IMR-90 (cell line): ENCODE measurements around the gene NR1I3. TPM values are rescaled to one million over a fixed set of nuclear protein-coding genes. Genes with fewer than 3 reads are reported as not detected.

ENCODE experiments used
- ATAC-seq: fragments of 200-7000 bp; cut with Tn5 transposase; 2 replicates; pipeline ENCODE4 v1.9.1; 2020; ENCODE audit warnings: low read depth, mild to moderate bottlenecking, moderate library complexity
- BruUV-seq: library from RNA; stranded (reverse); fragments of 400-500 nt; replicated peaks from 2 replicates; lab custom pipeline; 2021; lab: Mats Ljungman, UMichigan
- CTCF ChIA-PET: fragments of 300-600 bp; formaldehyde crosslinking; extraction: SDS; loops from one replicate; lab custom pipeline; 2021; ENCODE audit warnings: antibody characterized with exemption; lab: Yijun Ruan, JAX
- POLR2A ChIA-PET: fragments of 300-600 bp; sonication (Branson Sonifier 250); formaldehyde crosslinking; loops from one replicate; lab custom pipeline; 2022; ENCODE audit warnings: antibody characterized with exemption; ENCODE audit not compliant: unreplicated experiment; lab: Charles Lee
- DNase-seq: peaks from one replicate; pipeline ENCODE4 v3.0.0; 2013
- H2AFZ ChIP-seq: replicated peaks from 2 replicates; pipeline ENCODE3; 2013; ENCODE audit warnings: low read length, mild to moderate bottlenecking; ENCODE audit not compliant: poor library complexity
- H2AK5ac ChIP-seq: 2 replicates; pipeline ENCODE4 v1.6.1; 2013; ENCODE audit warnings: low read depth, low read length, inconsistent platforms
- H2AK9ac ChIP-seq: replicated peaks from 2 replicates; pipeline ENCODE3; 2013; ENCODE audit warnings: mild to moderate bottlenecking, low read depth, low read length, moderate library complexity; ENCODE audit not compliant: poor library complexity
- H2BK120ac ChIP-seq: 2 replicates; pipeline ENCODE4 v1.6.1; 2013; ENCODE audit warnings: low read depth, low read length, inconsistent platforms
- H2BK15ac ChIP-seq: 3 replicates; pipeline ENCODE4 v1.6.1; 2013; ENCODE audit warnings: low read depth, low read length, inconsistent platforms
- H2BK20ac ChIP-seq: 2 replicates; pipeline ENCODE4 v1.6.1; 2013; ENCODE audit warnings: low read depth, mild to moderate bottlenecking, inconsistent platforms, low read length, moderate library complexity
- H2BK5ac ChIP-seq: 2 replicates; pipeline ENCODE4 v1.6.1; 2013; ENCODE audit warnings: mild to moderate bottlenecking, low read depth, low read length, inconsistent platforms; ENCODE audit not compliant: poor library complexity, severe bottlenecking
- H3K14ac ChIP-seq: replicated peaks from 2 replicates; pipeline ENCODE4 v1.6.1; 2013; ENCODE audit warnings: low read depth, low read length, inconsistent platforms
- H3K18ac ChIP-seq: 2 replicates; pipeline ENCODE4 v1.6.1; 2013; ENCODE audit warnings: low read depth, low read length, control low read depth
- H3K23ac ChIP-seq: 2 replicates; pipeline ENCODE4 v1.6.1; 2013; ENCODE audit warnings: low read depth, low read length, inconsistent platforms
- H3K27ac ChIP-seq: 2 replicates; pipeline ENCODE4 v1.5.1; 2013; ENCODE audit warnings: mild to moderate bottlenecking, control low read depth, low read length; ENCODE audit not compliant: insufficient read depth
- H3K27me3 ChIP-seq: 2 replicates; pipeline ENCODE4 v1.6.1; 2013; ENCODE audit warnings: low read length; ENCODE audit not compliant: control insufficient read depth, insufficient read depth
- H3K36me3 ChIP-seq: 2 replicates; pipeline ENCODE4 v1.6.1; 2013; ENCODE audit warnings: low read length, mixed read lengths; ENCODE audit not compliant: control insufficient read depth, insufficient read depth
- H3K4ac ChIP-seq: 2 replicates; pipeline ENCODE4 v1.6.1; 2013; ENCODE audit warnings: low read depth, low read length, inconsistent platforms
- H3K4me1 ChIP-seq: 2 replicates; pipeline ENCODE4 v1.6.1; 2013; ENCODE audit warnings: low read length, mixed read lengths; ENCODE audit not compliant: control insufficient read depth, insufficient read depth
- H3K4me2 ChIP-seq: 2 replicates; pipeline ENCODE4 v1.6.1; 2013; ENCODE audit warnings: low read depth, mild to moderate bottlenecking, control low read depth, low read length, moderate library complexity
- H3K4me3 ChIP-seq: 2 replicates; pipeline ENCODE4 v1.5.1; 2013; ENCODE audit warnings: low read depth, mild to moderate bottlenecking, control low read depth, low read length, moderate library complexity; ENCODE audit not compliant: insufficient read depth
- H3K56ac ChIP-seq: 2 replicates; pipeline ENCODE4 v1.6.1; 2013; ENCODE audit warnings: low read length, inconsistent platforms; ENCODE audit not compliant: insufficient read depth; ENCODE audit errors: extremely low read depth
- H3K79me1 ChIP-seq, 2 experiments: 2 replicates each; pipeline ENCODE4 v1.6.1; 2013; ENCODE audit warnings: low read length in 2 of 2, inconsistent platforms in 1 of 2, low read depth in 1 of 2
- H3K9ac ChIP-seq: 2 replicates; pipeline ENCODE4 v1.6.1; 2013; ENCODE audit warnings: low read depth, low read length, control low read depth
- H3K9me1 ChIP-seq: 2 replicates; pipeline ENCODE4 v1.6.1; 2013; ENCODE audit warnings: low read length, inconsistent platforms; ENCODE audit not compliant: insufficient read depth
- H3K9me3 ChIP-seq: 2 replicates; pipeline ENCODE4 v1.6.1; 2013; ENCODE audit warnings: low read length; ENCODE audit not compliant: control insufficient read depth, insufficient read depth
- H4K20me1 ChIP-seq: 2 replicates; pipeline ENCODE4 v1.6.1; 2013; ENCODE audit warnings: low read length, inconsistent platforms; ENCODE audit not compliant: insufficient read depth
- H4K5ac ChIP-seq: 2 replicates; pipeline ENCODE4 v1.6.1; 2013; ENCODE audit warnings: mild to moderate bottlenecking, low read depth, low read length, control low read depth
- H4K8ac ChIP-seq, 2 experiments: 2 replicates each; pipeline ENCODE4 v1.6.1; 2013; ENCODE audit warnings: low read depth in 2 of 2, low read length in 2 of 2, control low read depth in 1 of 2, inconsistent platforms in 1 of 2
- H4K91ac ChIP-seq: 2 replicates; pipeline ENCODE4 v1.6.1; 2013; ENCODE audit warnings: low read depth, low read length, inconsistent platforms; ENCODE audit not compliant: insufficient read depth
- CHD1 ChIP-seq: IDR thresholded peaks from 2 replicates; pipeline ENCODE4 v1.6.1; 2012; ENCODE audit warnings: low read depth, low read length, improper control_type of control experiment
- POLR2A ChIP-seq: IDR thresholded peaks from 2 replicates; pipeline ENCODE4 v1.6.1; 2012; ENCODE audit warnings: mild to moderate bottlenecking, low read depth, low read length
- RCOR1 ChIP-seq: IDR thresholded peaks from 2 replicates; pipeline ENCODE4 v1.6.1; 2012; ENCODE audit warnings: mild to moderate bottlenecking, low read length, improper control_type of control experiment; ENCODE audit not compliant: insufficient replicate concordance
- RFX5 ChIP-seq: IDR thresholded peaks from 2 replicates; pipeline ENCODE4 v1.8.0; 2012; ENCODE audit warnings: low read depth, mild to moderate bottlenecking, low read length, moderate library complexity
- WGBS, 2 experiments: methylation state at CpG; one replicate each; pipeline versions ENCODE4 v1.1.5 to v1.1.7; 2013; ENCODE audit warnings: missing lambda C conversion rate in 2 of 2; ENCODE audit not compliant: insufficient read length in 1 of 2; ENCODE audit errors: extremely low coverage in 2 of 2; 5-methylcytosine and 5-hydroxymethylcytosine counted together
- dilution Hi-C: fragments of 300-500 bp; cut with HindIII; formaldehyde crosslinking; loops from one replicate; pipeline ENCODE4 v1.14.3; 2018; ENCODE audit warnings: low sequenced_read_pairs; ENCODE audit not compliant: unreplicated experiment
- in situ Hi-C: fragments of 300-500 bp; cut with MboI; formaldehyde crosslinking; loops from 3 replicates; pipeline ENCODE4 v1.14.3; 2019; ENCODE audit warnings: low sequenced_read_pairs, inconsistent platforms, mixed read lengths
- intact Hi-C: fragments of 100-400 bp; cut with micrococcal nuclease; formaldehyde crosslinking; loops from 2 replicates; pipeline ENCODE4 v1.10.0; 2022
- polyA plus RNA-seq, 3 experiments: library from polyadenylated mRNA; depleted of rRNA; stranded (reverse); fragments of >200 nt; gene quantifications; 2 replicates each; pipeline ENCODE4 v1.2.3, GENCODE V29; 2012; ENCODE audit warnings: low replicate concordance in 1 of 3
- total RNA-seq: library from RNA; depleted of rRNA; stranded (reverse); fragments of >200 nt; gene quantifications from 2 replicates; pipeline ENCODE4 v1.2.3, GENCODE V29; 2012

The NR1I3 gene
- total and polyA plus RNA-seq, 2 of the 4 experiments (the other 2 are of a cell fraction) = not detected

DNA sequence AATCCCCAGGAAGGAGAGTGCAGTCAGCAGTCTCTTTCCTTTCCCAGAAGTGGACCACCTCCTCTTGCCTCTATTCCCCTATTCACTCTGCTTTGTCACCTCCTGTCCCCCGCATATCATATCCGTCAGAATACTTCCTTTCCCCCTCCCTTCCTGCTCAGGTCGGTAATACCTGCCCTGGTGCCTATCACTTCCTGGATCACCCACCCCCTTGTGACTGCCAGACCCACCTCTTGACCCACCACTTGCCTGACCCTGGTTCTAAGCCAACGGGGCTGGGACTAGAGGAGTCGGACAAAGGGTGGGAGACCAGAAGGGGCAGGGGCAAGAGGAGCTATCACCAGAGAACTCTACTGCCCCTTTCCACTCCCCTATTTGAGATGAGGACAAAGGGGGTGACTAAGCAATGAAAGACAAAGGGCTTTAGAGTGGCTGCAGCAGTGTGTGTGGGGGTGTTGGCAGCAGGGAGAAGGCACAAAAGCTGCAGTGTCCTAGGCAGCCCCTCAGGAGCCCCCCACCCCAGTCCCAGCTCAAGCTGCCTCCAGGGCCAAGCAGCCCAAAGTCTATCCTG, 37.5 kb downstream of the NR1I3 start:
- no peaks in the 10 kb centered on the region for H4K20me1 ChIP-seq
- dilution Hi-C loops (no loop called here), in situ Hi-C loops (no loop called here), intact Hi-C loops (no loop called here)
- no peak for ATAC-seq
- POLR2A ChIA-PET = interaction anchor here (0.5 kb wide), 1 partner anchor 72 kb away, joined by 3 read pairs; no protein-coding TSS in a partner anchor
- H2BK120ac ChIP-seq = peak overlapping the region; percentile 95; the same call in 1 of the 2 replicates
- peak overlapping the region; percentile 99; the same call in 1 of the 2 replicates for H3K14ac ChIP-seq
- H3K4ac ChIP-seq = peak overlapping the region; percentile 94
- peak overlapping the region; percentile 59; the same call in 1 of the 3 replicates for H2BK15ac ChIP-seq
- no TSS peak for BruUV-seq
- H3K27me3 ChIP-seq = no peaks in the 10 kb centered on the region
- 0 out of 2 replicates have a peak overlapping the region, but pooled peaks have one; percentile 66 for H2BK20ac ChIP-seq
- H3K9me1 ChIP-seq = peaks cover 24% of the 10 kb centered on the region
- peaks cover 14 to 28% of the 10 kb centered on the region in 2 experiments for H3K79me1 ChIP-seq
- H2BK5ac ChIP-seq = peak overlapping the region; percentile 90
- H3K9ac ChIP-seq = no peak overlapping the region
- H3K4me1 ChIP-seq = peaks cover 31% of the 10 kb centered on the region
- H4K8ac ChIP-seq = peak overlapping the region; percentile 85 to 96; a peak in 3 of 4 replicates
- TF ChIP-seq POLR2A = no peak
- no peak for TF ChIP-seq CHD1
- no peak for TF ChIP-seq RFX5
- TF ChIP-seq RCOR1 = no peak
- H3K36me3 ChIP-seq = peaks cover 5% of the 10 kb centered on the region; the same call in 1 of the 2 replicates
- peak overlapping the region; percentile 88; the same call in 1 of the 2 replicates for H3K27ac ChIP-seq
- H3K9me3 ChIP-seq = no peaks in the 10 kb centered on the region
- peak overlapping the region; percentile 98 for H2AFZ ChIP-seq
- peak overlapping the region; percentile 74; the same call in 1 of the 2 replicates for H3K23ac ChIP-seq
- no peak overlapping the region for H3K56ac ChIP-seq
- H4K5ac ChIP-seq = peak overlapping the region; percentile 84
- H3K4me3 ChIP-seq = no peak overlapping the region
- no peak for DNase-seq
- no peak overlapping the region for H3K4me2 ChIP-seq
- CTCF ChIA-PET = interaction anchor here (0.5 to 0.6 kb wide), 3 partner anchors 88 to 296 kb away, joined by 3 read pairs; no protein-coding TSS in a partner anchor
- peak overlapping the region; percentile 94 for H2AK5ac ChIP-seq
- peak overlapping the region; percentile 94 for H2AK9ac ChIP-seq
- peak overlapping the region; percentile 98 for H4K91ac ChIP-seq
- no CpG with 5 or more reads among the region's 5 CpGs for WGBS, 2 experiments
- H3K18ac ChIP-seq = no peak overlapping the region
